Panc1 (cell line): ENCODE data around the gene GRAMD1B. TPM values are rescaled to one million over a fixed set of nuclear protein-coding genes. Genes with fewer than 3 reads are reported as not detected.

Source experiments
- ATAC-seq: fragments of 200-7000 bp; cut with Tn5 transposase; 2 replicates; pipeline ENCODE4 v1.9.1; 2020; ENCODE audit warnings: mild to moderate bottlenecking, moderate library complexity
- BruUV-seq: library from RNA; stranded (reverse); fragments of 400-500 nt; replicated peaks from 2 replicates; lab custom pipeline; 2021; lab: Mats Ljungman, UMichigan
- CTCF ChIA-PET: fragments of 300-600 bp; sonication (Branson Sonifier 250); formaldehyde crosslinking; loops from one replicate; lab custom pipeline; 2022; ENCODE audit warnings: antibody characterized with exemption; lab: Charles Lee
- POLR2A ChIA-PET: fragments of 300-600 bp; sonication (Branson Sonifier 250); formaldehyde crosslinking; loops from one replicate; lab custom pipeline; 2022; ENCODE audit warnings: antibody characterized with exemption; lab: Charles Lee
- DNase-seq: peaks from one replicate; pipeline ENCODE4 v3.0.0-alpha.2; 2010; ENCODE audit warnings: low read depth, low spot score
- H3K27ac ChIP-seq: 2 replicates; pipeline ENCODE4 v1.5.1; 2011; ENCODE audit warnings: mild to moderate bottlenecking, low read length, inconsistent platforms
- H3K27me3 ChIP-seq: fragments of 200-500 bp; sonication (Bioruptor generic); 2 replicates; pipeline ENCODE4 v1.6.0; 2014; ENCODE audit warnings: low read length, inconsistent platforms; ENCODE audit not compliant: control insufficient read depth, insufficient read depth
- H3K36me3 ChIP-seq: fragments of 200-500 bp; sonication (Bioruptor generic); 2 replicates; pipeline ENCODE4 v1.5.1; 2014; ENCODE audit warnings: inconsistent platforms, mild to moderate bottlenecking, low read length, moderate library complexity; ENCODE audit not compliant: control insufficient read depth, insufficient read depth
- H3K4me1 ChIP-seq: 2 replicates; pipeline ENCODE4 v1.5.1; 2011; ENCODE audit warnings: inconsistent platforms, mild to moderate bottlenecking, low read length, moderate library complexity; ENCODE audit not compliant: control insufficient read depth, insufficient read depth
- H3K4me3 ChIP-seq, 2 experiments: 2 replicates each; pipeline ENCODE4 v1.5.1; 2011 to 2012; ENCODE audit warnings: low read depth in 2 of 2, low read length in 2 of 2, mild to moderate bottlenecking in 2 of 2, inconsistent platforms in 1 of 2, moderate library complexity in 1 of 2
- H3K9me3 ChIP-seq: fragments of 200-500 bp; sonication (Bioruptor generic); 2 replicates; pipeline ENCODE4 v1.5.1; 2014; ENCODE audit warnings: low read depth, mild to moderate bottlenecking, inconsistent platforms, low read length, moderate library complexity; ENCODE audit not compliant: control insufficient read depth, insufficient read depth
- POLR2AphosphoS5 ChIP-seq: IDR thresholded peaks from 2 replicates; pipeline ENCODE4 v1.6.1; 2012; ENCODE audit warnings: mild to moderate bottlenecking, low read depth, low read length, moderate library complexity
- REST ChIP-seq, 2 experiments: IDR thresholded peaks; 2 replicates each; pipeline ENCODE4 v1.6.1; 2011 to 2012; ENCODE audit warnings: low read depth in 2 of 2, control low read depth in 1 of 2, low read length in 1 of 2, mild to moderate bottlenecking in 1 of 2, moderate library complexity in 1 of 2; ENCODE audit not compliant: insufficient read depth in 1 of 2
- SIN3A ChIP-seq: IDR thresholded peaks from 2 replicates; pipeline ENCODE4 v1.6.1; 2012; ENCODE audit warnings: low read depth, mild to moderate bottlenecking, low read length, moderate library complexity, borderline replicate concordance; ENCODE audit not compliant: insufficient read depth
- TCF7L2 ChIP-seq: IDR thresholded peaks from 2 replicates; pipeline ENCODE4 v1.6.1; 2011; ENCODE audit warnings: mild to moderate bottlenecking, low read depth, low read length, inconsistent platforms
- in situ Hi-C: cut with HindIII; loops from 2 replicates; pipeline ENCODE4 v1.10.0; 2016; ENCODE audit warnings: low sequenced_read_pairs, low pct_unique_long_range_greater_than_20kb
- intact Hi-C: fragments of 100-400 bp; cut with micrococcal nuclease; formaldehyde crosslinking; loops from one replicate; pipeline ENCODE4 v1.10.0; 2022; ENCODE audit not compliant: unreplicated experiment
- total RNA-seq: library from RNA; stranded (reverse); gene quantifications from one replicate; pipeline ENCODE4 v1.2.1, GENCODE V29; 2021; ENCODE audit not compliant: unreplicated experiment
- TF ChIP-seq, protein P1 (sequence below): fragments of 450-650 bp; IDR thresholded peaks from 2 replicates; pipeline ENCODE4 v1.5.1; 2017; ENCODE audit warnings: mild to moderate bottlenecking

Gene GRAMD1B
- total RNA-seq, 1 experiment from 2014 or later, result 0.46 TPM

- POLR2A ChIA-PET, result no interaction called here
- H3K4me3 ChIP-seq, result no peak overlapping the region
- no peak for ATAC-seq
These were observed 7.3 kb downstream of the GRAMD1B start for GRCh38 chr11:123437236-123437979.

DNA sequence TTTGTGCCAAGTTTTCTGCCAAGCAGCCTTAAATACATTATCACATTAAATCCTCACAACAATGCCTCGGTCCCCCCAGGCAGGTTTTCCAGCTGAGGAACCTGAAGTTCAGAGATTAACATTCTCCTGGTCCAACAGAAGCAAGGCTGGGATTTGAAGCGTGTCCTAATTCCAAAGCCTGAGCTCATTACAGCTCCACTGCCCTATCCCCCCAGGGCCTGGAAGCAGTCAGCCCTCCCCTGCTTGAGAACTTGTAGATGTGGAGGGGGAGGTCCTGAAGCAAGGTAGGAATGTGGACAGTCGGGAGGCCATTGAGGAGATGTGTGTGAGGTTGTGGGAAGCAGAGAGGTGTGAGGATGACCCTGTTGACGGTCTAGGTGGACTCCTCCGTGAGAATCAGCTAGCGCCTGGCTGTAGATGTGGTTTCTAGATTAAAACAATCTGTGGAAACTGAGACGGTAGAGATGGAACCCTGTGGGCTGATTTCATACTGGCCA lies 8.1 kb downstream of the GRAMD1B start:
- in situ Hi-C loops (no loop called here), intact Hi-C loops (no loop called here)
- BruUV-seq, result no TSS peak
- DNase-seq, result no peak
- no peak for TF ChIP-seq POLR2AphosphoS5
- no peak for TF ChIP-seq TCF7L2
- TF ChIP-seq, protein P1, sequence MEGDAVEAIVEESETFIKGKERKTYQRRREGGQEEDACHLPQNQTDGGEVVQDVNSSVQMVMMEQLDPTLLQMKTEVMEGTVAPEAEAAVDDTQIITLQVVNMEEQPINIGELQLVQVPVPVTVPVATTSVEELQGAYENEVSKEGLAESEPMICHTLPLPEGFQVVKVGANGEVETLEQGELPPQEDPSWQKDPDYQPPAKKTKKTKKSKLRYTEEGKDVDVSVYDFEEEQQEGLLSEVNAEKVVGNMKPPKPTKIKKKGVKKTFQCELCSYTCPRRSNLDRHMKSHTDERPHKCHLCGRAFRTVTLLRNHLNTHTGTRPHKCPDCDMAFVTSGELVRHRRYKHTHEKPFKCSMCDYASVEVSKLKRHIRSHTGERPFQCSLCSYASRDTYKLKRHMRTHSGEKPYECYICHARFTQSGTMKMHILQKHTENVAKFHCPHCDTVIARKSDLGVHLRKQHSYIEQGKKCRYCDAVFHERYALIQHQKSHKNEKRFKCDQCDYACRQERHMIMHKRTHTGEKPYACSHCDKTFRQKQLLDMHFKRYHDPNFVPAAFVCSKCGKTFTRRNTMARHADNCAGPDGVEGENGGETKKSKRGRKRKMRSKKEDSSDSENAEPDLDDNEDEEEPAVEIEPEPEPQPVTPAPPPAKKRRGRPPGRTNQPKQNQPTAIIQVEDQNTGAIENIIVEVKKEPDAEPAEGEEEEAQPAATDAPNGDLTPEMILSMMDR, result no peak
- no peak for TF ChIP-seq SIN3A
- POLR2A ChIA-PET, result no interaction called here
- CTCF ChIA-PET, result no interaction called here
- H3K36me3 ChIP-seq, result no peaks in the 10 kb centered on the region
- no peaks in the 10 kb centered on the region for H3K9me3 ChIP-seq
- no peaks in the 10 kb centered on the region for H3K4me1 ChIP-seq
- H3K4me3 ChIP-seq, result no peak overlapping the region
- H3K27me3 ChIP-seq, result no peaks in the 10 kb centered on the region
- ATAC-seq, result 0 out of 2 replicates have a peak, but pooled peaks have one; percentile 27
- H3K27ac ChIP-seq, result no peak overlapping the region

More at GRCh38 chr11:123437236-123437979, 7.3 kb downstream of the GRAMD1B start:
- no peaks in the 10 kb centered on the region for H3K36me3 ChIP-seq
- CTCF ChIA-PET, result interaction anchor here (0.5 kb wide), 1 partner anchor 32 kb away, joined by 3 read pairs; no protein-coding TSS in a partner anchor
- H3K9me3 ChIP-seq, result no peaks in the 10 kb centered on the region
- no peak overlapping the region for H3K27ac ChIP-seq
- H3K27me3 ChIP-seq, result no peaks in the 10 kb centered on the region
- no peak for DNase-seq
- intact Hi-C loops (no loop called here), in situ Hi-C loops (no loop called here)
- no TSS peak for BruUV-seq
- H3K4me1 ChIP-seq, result no peaks in the 10 kb centered on the region
- TF ChIP-seq TCF7L2 (no peak), POLR2AphosphoS5 (no peak), REST (IDR thresholded peaks at IDR 0.05; ENCODE audit: insufficient read depth in 1 of 2, low read depth in 2 of 2, low read length in 1 of 2) (no peak), SIN3A (no peak)
- TF ChIP-seq, protein P1, result no peak
